K562 (cell line): ENCODE measurements around the gene CD19. TPM values are rescaled to one million over a fixed set of nuclear protein-coding genes. Genes with fewer than 3 reads are reported as not detected.

ENCODE experiments used
- ATF1 ChIP-seq, 2 experiments: fragments of 450-650 bp in 1 of 2; IDR thresholded peaks; 2 replicates each; pipeline ENCODE4 v1.6.1; 2016; ENCODE audit warnings: missing compliant biosample characterization in 1 of 2, missing genetic modification characterization in 1 of 2
- ATF7 ChIP-seq: fragments of 450-650 bp; IDR thresholded peaks from 2 replicates; pipeline ENCODE4 v1.7.1; 2014; ENCODE audit warnings: mild to moderate bottlenecking, moderate library complexity
- FOXA1 ChIP-seq: fragments of 450-650 bp; IDR thresholded peaks from 2 replicates; pipeline ENCODE4 v1.6.1; 2016; ENCODE audit warnings: mild to moderate bottlenecking, borderline replicate concordance
- GABPA ChIP-seq: fragments of 200-800 bp; sonication (Bioruptor generic); conservative IDR thresholded peaks from 2 replicates; pipeline ENCODE4 v1.6.1; 2016; ENCODE audit warnings: low read depth, missing genetic modification characterization, missing compliant biosample characterization
- HNRNPLL ChIP-seq: fragments of 200-400 bp; formaldehyde crosslinking; IDR thresholded peaks from 2 replicates; pipeline ENCODE4 v1.6.1; 2017; ENCODE audit warnings: low read length, low read depth, mild to moderate bottlenecking; ENCODE audit not compliant: poor library complexity, severe bottlenecking
- KLF13 ChIP-seq: fragments of 450-650 bp; IDR thresholded peaks from 2 replicates; pipeline ENCODE4 v1.6.1; 2016; ENCODE audit warnings: missing genetic modification characterization, low read depth, mild to moderate bottlenecking, missing compliant biosample characterization, moderate library complexity, borderline replicate concordance
- L3MBTL2 ChIP-seq: fragments of 450-650 bp; IDR thresholded peaks from 2 replicates; pipeline ENCODE4 v1.6.1; 2016; ENCODE audit warnings: mild to moderate bottlenecking, moderate library complexity
- MYC ChIP-seq, 2 experiments: fragments of 250-450 bp in 1 of 2; sonication (Bioruptor Pico) in 1 of 2; IDR thresholded peaks; 2 replicates each; pipeline versions ENCODE4 v1.5.1 to v1.6.1; 2012 to 2021; ENCODE audit warnings: low read depth in 2 of 2, borderline replicate concordance in 1 of 2, improper control_type of control experiment in 1 of 2, low read length in 1 of 2, mild to moderate bottlenecking in 1 of 2, moderate library complexity in 1 of 2
- NRF1 ChIP-seq, 2 experiments: fragments of 450-650 bp; IDR thresholded peaks in 1 of 2; conservative IDR thresholded peaks in 1 of 2; 2 replicates each; pipeline ENCODE4 v1.6.1; 2014; ENCODE audit warnings: mild to moderate bottlenecking in 2 of 2
- PCBP1 ChIP-seq: fragments of 200-400 bp; formaldehyde crosslinking; IDR thresholded peaks from 2 replicates; pipeline ENCODE4 v1.6.1; 2018; ENCODE audit warnings: mild to moderate bottlenecking, low read depth, low read length; ENCODE audit not compliant: poor library complexity, severe bottlenecking
- PHF8 ChIP-seq: fragments of 200-600 bp; sonication (generic); IDR thresholded peaks from 2 replicates; pipeline ENCODE4 v1.6.1; 2012; ENCODE audit warnings: mixed run types, mild to moderate bottlenecking, inconsistent platforms, low read length, moderate library complexity, borderline replicate concordance
- TAL1 ChIP-seq: fragments of 450-650 bp; IDR thresholded peaks from 2 replicates; pipeline ENCODE4 v1.6.1; 2016; ENCODE audit warnings: mild to moderate bottlenecking
- ZNF133 ChIP-seq: fragments of 250-450 bp; sonication (Bioruptor Pico); IDR thresholded peaks from 2 replicates; pipeline ENCODE4 v1.4.0; 2020; ENCODE audit warnings: mild to moderate bottlenecking
- polyA plus RNA-seq, 8 experiments: library from polyadenylated mRNA; depleted of rRNA in 4 of 8; stranded (reverse) in 5 of 8; unstranded in 3 of 8; fragments of >200 nt; fragmentation: Nextera tagmentation in 2 of 8; fragmentation: Illumina TruSeq in 1 of 8; extraction: Ambion mirVana in 2 of 8; extraction: Trizol in 1 of 8; gene quantifications; 2 replicates each; pipeline versions ENCODE4 v1.2.1 to v1.2.3, GENCODE V29; 2011 to 2014; ENCODE audit warnings: inconsistent platforms in 1 of 8, missing spikeins in 1 of 8
- total RNA-seq, 7 experiments: library from RNA; depleted of rRNA in 6 of 7; stranded (reverse); fragments of >200 nt in 6 of 7; fragmentation: Illumina TruSeq in 2 of 7; extraction: Trizol in 2 of 7; gene quantifications; 2 replicates each; pipeline versions ENCODE4 v1.2.1 to v1.2.3, GENCODE V29; 2011 to 2021; ENCODE audit warnings: low replicate concordance in 1 of 7
- TF ChIP-seq, protein P1 (sequence below): conservative IDR thresholded peaks from 2 replicates; pipeline ENCODE4 v1.6.1; 2011; ENCODE audit warnings: low read depth, mild to moderate bottlenecking, low read length; ENCODE audit not compliant: control insufficient read depth
- TF ChIP-seq, protein P2 (sequence below): sonication (generic); formaldehyde crosslinking; IDR thresholded peaks from 2 replicates; pipeline ENCODE4 v1.8.0; 2022; ENCODE audit warnings: missing genetic modification reagents, mild to moderate bottlenecking, moderate library complexity, borderline replicate concordance
- TF ChIP-seq, protein P3 (sequence below), 2 experiments: fragments of 450-650 bp; conservative IDR thresholded peaks; 2 replicates each; pipeline ENCODE4 v1.6.1; 2017; ENCODE audit warnings: mild to moderate bottlenecking in 2 of 2, moderate library complexity in 2 of 2
- TF ChIP-seq, protein P4 (sequence below): sonication (generic); formaldehyde crosslinking; IDR thresholded peaks from 2 replicates; pipeline ENCODE4 v1.9.0; 2022; ENCODE audit warnings: mild to moderate bottlenecking, missing genetic modification reagents
- TF ChIP-seq, protein P5 (sequence below): fragments of 450-650 bp; IDR thresholded peaks from 2 replicates; pipeline ENCODE4 v1.6.1; 2016; ENCODE audit warnings: borderline replicate concordance

CD19 gene
- total and polyA plus RNA-seq, 9 of the 15 experiments (the other 6 are each of a cell fraction or from before 2014, with no cell fraction given), result 0.27 to 3.7 (median 2.0) TPM; not detected in 1

DNA sequence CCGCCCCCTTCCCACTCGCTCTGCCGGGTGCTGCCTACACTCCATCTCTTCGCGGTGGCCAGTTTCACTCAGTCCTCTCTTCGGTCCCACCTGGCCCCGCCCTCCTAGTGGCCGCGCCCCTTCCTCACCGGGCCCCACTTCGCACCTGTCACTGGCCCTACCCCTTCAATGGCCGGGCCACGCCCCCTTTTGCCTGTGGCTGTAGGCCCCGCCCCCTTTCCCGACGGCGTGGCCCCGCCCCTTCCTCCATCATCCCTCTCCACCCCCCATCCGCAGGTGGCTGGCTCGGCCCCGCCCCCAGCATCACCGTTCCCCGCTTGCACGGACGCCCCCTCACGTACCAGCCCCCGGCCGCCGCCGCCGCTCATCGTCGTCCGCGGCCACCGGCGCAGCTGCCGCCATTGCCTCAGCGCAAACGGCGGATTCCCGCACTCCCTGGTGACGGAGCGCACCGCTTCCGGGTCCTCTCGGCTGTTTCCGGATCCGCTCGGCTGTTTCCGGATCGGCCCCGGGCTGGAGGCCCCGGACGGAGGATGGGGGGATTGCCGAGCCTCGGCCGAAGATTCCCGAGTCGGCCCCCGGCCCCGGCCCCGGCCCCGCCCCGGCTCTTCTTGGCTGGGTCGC, 6.9 kb upstream of the CD19 start, which contains the start of gene RABEP2 (continued):
- peak; percentile 68 to 70 for TF ChIP-seq NRF1 (conservative IDR thresholded peaks at IDR 0.05 in 1 of 2, IDR thresholded peaks at IDR 0.05 in 1 of 2)
- peak; percentile 96 for TF ChIP-seq HNRNPLL
- TF ChIP-seq, protein P1, sequence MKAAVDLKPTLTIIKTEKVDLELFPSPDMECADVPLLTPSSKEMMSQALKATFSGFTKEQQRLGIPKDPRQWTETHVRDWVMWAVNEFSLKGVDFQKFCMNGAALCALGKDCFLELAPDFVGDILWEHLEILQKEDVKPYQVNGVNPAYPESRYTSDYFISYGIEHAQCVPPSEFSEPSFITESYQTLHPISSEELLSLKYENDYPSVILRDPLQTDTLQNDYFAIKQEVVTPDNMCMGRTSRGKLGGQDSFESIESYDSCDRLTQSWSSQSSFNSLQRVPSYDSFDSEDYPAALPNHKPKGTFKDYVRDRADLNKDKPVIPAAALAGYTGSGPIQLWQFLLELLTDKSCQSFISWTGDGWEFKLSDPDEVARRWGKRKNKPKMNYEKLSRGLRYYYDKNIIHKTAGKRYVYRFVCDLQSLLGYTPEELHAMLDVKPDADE, result peak; percentile 63; the same call in 1 of the 2 replicates
- peak; percentile 13; the same call in 1 of the 2 replicates for TF ChIP-seq PHF8
- TF ChIP-seq MYC (IDR thresholded peaks at IDR 0.05; ENCODE audit: low read depth, low read length), result 0 out of 2 replicates have a peak, but pooled peaks have one; percentile 5
- no peak for TF ChIP-seq MYC (CRISPR knock-in tag; IDR thresholded peaks at IDR 0.05; ENCODE audit: borderline replicate concordance, low read depth)
- peak; percentile 30 for TF ChIP-seq PCBP1
- TF ChIP-seq, protein P2, sequence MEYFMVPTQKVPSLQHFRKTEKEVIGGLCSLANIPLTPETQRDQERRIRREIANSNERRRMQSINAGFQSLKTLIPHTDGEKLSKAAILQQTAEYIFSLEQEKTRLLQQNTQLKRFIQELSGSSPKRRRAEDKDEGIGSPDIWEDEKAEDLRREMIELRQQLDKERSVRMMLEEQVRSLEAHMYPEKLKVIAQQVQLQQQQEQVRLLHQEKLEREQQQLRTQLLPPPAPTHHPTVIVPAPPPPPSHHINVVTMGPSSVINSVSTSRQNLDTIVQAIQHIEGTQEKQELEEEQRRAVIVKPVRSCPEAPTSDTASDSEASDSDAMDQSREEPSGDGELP (CRISPR knock-in tag), result peak; percentile 78
- no peak for TF ChIP-seq TAL1
- no peak for TF ChIP-seq FOXA1
- peak; percentile 88 for TF ChIP-seq GABPA (tag)
- TF ChIP-seq, protein P3, sequence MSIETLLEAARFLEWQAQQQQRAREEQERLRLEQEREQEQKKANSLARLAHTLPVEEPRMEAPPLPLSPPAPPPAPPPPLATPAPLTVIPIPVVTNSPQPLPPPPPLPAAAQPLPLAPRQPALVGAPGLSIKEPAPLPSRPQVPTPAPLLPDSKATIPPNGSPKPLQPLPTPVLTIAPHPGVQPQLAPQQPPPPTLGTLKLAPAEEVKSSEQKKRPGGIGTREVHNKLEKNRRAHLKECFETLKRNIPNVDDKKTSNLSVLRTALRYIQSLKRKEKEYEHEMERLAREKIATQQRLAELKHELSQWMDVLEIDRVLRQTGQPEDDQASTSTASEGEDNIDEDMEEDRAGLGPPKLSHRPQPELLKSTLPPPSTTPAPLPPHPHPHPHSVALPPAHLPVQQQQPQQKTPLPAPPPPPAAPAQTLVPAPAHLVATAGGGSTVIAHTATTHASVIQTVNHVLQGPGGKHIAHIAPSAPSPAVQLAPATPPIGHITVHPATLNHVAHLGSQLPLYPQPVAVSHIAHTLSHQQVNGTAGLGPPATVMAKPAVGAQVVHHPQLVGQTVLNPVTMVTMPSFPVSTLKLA (conservative IDR thresholded peaks at IDR 0.05), result peak in 1 of 2 experiments; percentile 43; a peak in 1 of 4 replicates
- TF ChIP-seq KLF13 (tag), result peak; percentile 77; the same call in 1 of the 2 replicates
- TF ChIP-seq ATF7, result peak; percentile 14
- TF ChIP-seq ATF1 (CRISPR knock-in tag; IDR thresholded peaks at IDR 0.05), result no peak
- peak; percentile 43; the same call in 1 of the 2 replicates for TF ChIP-seq ATF1 (tag; IDR thresholded peaks at IDR 0.05)
- 0 out of 2 replicates have a peak, but pooled peaks have one; percentile 7 for TF ChIP-seq L3MBTL2
- TF ChIP-seq, protein P4, sequence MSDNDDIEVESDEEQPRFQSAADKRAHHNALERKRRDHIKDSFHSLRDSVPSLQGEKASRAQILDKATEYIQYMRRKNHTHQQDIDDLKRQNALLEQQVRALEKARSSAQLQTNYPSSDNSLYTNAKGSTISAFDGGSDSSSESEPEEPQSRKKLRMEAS, result peak; percentile 83
- TF ChIP-seq, protein P5, sequence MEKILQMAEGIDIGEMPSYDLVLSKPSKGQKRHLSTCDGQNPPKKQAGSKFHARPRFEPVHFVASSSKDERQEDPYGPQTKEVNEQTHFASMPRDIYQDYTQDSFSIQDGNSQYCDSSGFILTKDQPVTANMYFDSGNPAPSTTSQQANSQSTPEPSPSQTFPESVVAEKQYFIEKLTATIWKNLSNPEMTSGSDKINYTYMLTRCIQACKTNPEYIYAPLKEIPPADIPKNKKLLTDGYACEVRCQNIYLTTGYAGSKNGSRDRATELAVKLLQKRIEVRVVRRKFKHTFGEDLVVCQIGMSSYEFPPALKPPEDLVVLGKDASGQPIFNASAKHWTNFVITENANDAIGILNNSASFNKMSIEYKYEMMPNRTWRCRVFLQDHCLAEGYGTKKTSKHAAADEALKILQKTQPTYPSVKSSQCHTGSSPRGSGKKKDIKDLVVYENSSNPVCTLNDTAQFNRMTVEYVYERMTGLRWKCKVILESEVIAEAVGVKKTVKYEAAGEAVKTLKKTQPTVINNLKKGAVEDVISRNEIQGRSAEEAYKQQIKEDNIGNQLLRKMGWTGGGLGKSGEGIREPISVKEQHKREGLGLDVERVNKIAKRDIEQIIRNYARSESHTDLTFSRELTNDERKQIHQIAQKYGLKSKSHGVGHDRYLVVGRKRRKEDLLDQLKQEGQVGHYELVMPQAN, result peak; percentile 55; the same call in 1 of the 2 replicates
- no peak for TF ChIP-seq ZNF133 (CRISPR knock-in tag)
